A673 (cell line): ENCODE results near the gene MOK. TPM values are rescaled to one million over a fixed set of nuclear protein-coding genes. Genes with fewer than 3 reads are reported as not detected.

Experiments
- BruUV-seq: library from RNA; stranded (reverse); fragments of 400-500 nt; replicated peaks from 2 replicates; lab custom pipeline; 2021; lab: Mats Ljungman, UMichigan
- CTCF ChIA-PET: fragments of 300-600 bp; sonication (Branson Sonifier 250); formaldehyde crosslinking; loops from one replicate; lab custom pipeline; 2022; ENCODE audit warnings: antibody characterized with exemption; lab: Charles Lee
- POLR2A ChIA-PET: fragments of 300-600 bp; sonication (Branson Sonifier 250); formaldehyde crosslinking; loops from one replicate; lab custom pipeline; 2022; ENCODE audit warnings: antibody characterized with exemption; ENCODE audit not compliant: low non-redundant PET; lab: Charles Lee
- DNase-seq: peaks from one replicate; pipeline ENCODE4 v3.0.0-alpha.2; 2015; ENCODE audit warnings: low spot score
- H3K27ac ChIP-seq: fragments of 200-600 bp; sonication (generic); 2 replicates; pipeline ENCODE4 v1.5.1; 2016; ENCODE audit warnings: mixed run types, low read depth, mild to moderate bottlenecking, mixed read lengths, antibody characterized with exemption, low read length; ENCODE audit not compliant: poor library complexity, severe bottlenecking
- H3K27me3 ChIP-seq: fragments of 200-600 bp; sonication (generic); replicated peaks from 2 replicates; pipeline ENCODE4 v1.6.1; 2017; ENCODE audit warnings: mixed run types, low read depth, mild to moderate bottlenecking, mixed read lengths, antibody characterized with exemption, low read length; ENCODE audit not compliant: insufficient read depth, poor library complexity
- H3K36me3 ChIP-seq: fragments of 200-600 bp; sonication (generic); 2 replicates; pipeline ENCODE4 v1.6.1; 2016; ENCODE audit warnings: mixed run types, mild to moderate bottlenecking, mixed read lengths, antibody characterized with exemption, low read length; ENCODE audit not compliant: insufficient read depth, poor library complexity, severe bottlenecking
- H3K4me1 ChIP-seq: fragments of 200-600 bp; sonication (generic); 2 replicates; pipeline ENCODE4 v1.6.1; 2017; ENCODE audit warnings: mixed run types, mild to moderate bottlenecking, mixed read lengths, antibody characterized with exemption, low read length; ENCODE audit not compliant: insufficient read depth, poor library complexity, severe bottlenecking
- H3K4me3 ChIP-seq: fragments of 200-600 bp; sonication (generic); 2 replicates; pipeline ENCODE4 v1.5.1; 2016; ENCODE audit warnings: low read depth, mixed run types, mild to moderate bottlenecking, mixed read lengths, low read length; ENCODE audit not compliant: poor library complexity, severe bottlenecking
- H3K9me3 ChIP-seq: fragments of 200-600 bp; sonication (generic); 2 replicates; pipeline ENCODE4 v1.6.1; 2016; ENCODE audit warnings: mixed run types, low read depth, mild to moderate bottlenecking, mixed read lengths, antibody characterized with exemption, low read length; ENCODE audit not compliant: poor library complexity, severe bottlenecking
- EZH2 ChIP-seq: fragments of 200-600 bp; sonication (generic); IDR thresholded peaks from 2 replicates; pipeline ENCODE4 v1.6.1; 2017; ENCODE audit warnings: borderline replicate concordance, low read depth, mild to moderate bottlenecking, mixed read lengths, antibody characterized with exemption, low read length; ENCODE audit not compliant: poor library complexity, severe bottlenecking
- intact Hi-C: fragments of 100-400 bp; cut with micrococcal nuclease; formaldehyde crosslinking; loops from one replicate; pipeline ENCODE4 v1.10.0; 2022; ENCODE audit not compliant: unreplicated experiment
- total RNA-seq: library from RNA; stranded (reverse); gene quantifications from 2 replicates; pipeline ENCODE4 v1.2.3, GENCODE V29; 2021
- TF ChIP-seq, protein P1 (sequence below): fragments of 300-800, 200-600 bp; sonication (generic); conservative IDR thresholded peaks from 2 replicates; pipeline ENCODE4 v1.5.1; 2017; ENCODE audit warnings: low read depth, mild to moderate bottlenecking, antibody characterized with exemption, low read length, moderate library complexity, mixed read lengths

MOK gene
- total RNA-seq, 1 experiment from 2014 or later, result 27.4 TPM

GRCh38 chr14:102217399-102217798 lies 87.6 kb downstream of the MOK start:
- Histone ChIP-seq H3K27ac (no peak overlapping the region), H3K36me3 (no peaks in the 10 kb centered on the region), H3K4me3 (no peak overlapping the region), H3K4me1 (peaks cover 25% of the 10 kb centered on the region), H3K9me3 (no peaks in the 10 kb centered on the region), H3K27me3 (no peaks in the 10 kb centered on the region)
- CTCF ChIA-PET, result no interaction called here
- TF ChIP-seq EZH2, result no peak
- TF ChIP-seq, protein P1, sequence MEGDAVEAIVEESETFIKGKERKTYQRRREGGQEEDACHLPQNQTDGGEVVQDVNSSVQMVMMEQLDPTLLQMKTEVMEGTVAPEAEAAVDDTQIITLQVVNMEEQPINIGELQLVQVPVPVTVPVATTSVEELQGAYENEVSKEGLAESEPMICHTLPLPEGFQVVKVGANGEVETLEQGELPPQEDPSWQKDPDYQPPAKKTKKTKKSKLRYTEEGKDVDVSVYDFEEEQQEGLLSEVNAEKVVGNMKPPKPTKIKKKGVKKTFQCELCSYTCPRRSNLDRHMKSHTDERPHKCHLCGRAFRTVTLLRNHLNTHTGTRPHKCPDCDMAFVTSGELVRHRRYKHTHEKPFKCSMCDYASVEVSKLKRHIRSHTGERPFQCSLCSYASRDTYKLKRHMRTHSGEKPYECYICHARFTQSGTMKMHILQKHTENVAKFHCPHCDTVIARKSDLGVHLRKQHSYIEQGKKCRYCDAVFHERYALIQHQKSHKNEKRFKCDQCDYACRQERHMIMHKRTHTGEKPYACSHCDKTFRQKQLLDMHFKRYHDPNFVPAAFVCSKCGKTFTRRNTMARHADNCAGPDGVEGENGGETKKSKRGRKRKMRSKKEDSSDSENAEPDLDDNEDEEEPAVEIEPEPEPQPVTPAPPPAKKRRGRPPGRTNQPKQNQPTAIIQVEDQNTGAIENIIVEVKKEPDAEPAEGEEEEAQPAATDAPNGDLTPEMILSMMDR, result no peak
- POLR2A ChIA-PET, result no interaction called here
- BruUV-seq, result no TSS peak
- DNase-seq, result no peak
- intact Hi-C loops, result no loop called here

DNA sequence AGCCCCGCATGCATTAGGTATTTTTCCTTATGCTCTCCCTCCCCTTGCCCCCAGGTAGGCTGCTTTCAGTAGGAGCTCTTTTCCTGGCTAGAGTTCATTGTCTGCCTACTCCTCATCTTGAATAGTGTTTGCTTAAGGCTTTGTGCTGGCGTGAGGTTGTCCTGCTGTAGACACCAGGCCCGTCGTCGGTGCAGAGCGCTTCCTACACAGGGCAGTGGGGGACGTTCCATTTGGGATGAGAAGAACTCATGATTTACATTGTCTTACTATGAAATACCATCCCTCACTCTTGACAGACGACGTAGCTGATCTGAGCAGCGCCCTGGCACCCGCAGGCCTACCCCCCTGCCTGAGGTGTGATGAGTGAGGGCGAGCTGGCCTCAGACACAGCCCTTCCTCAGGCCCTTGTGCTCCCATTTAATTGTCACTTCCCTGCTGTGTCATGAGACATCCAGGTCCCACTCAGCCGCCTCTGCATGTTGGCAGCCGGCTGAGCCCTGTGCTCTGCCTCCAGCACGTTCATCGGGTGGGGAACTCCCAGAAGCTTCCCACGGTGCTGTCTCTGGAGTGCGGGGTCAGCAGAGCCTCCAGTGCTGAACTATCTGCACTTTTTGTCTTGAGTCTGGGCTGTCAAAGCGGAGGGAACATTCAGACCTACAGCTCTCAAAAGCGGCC lies 89.3 kb downstream of the MOK start:
- ChIA-PET POLR2A (no interaction called here), CTCF (interaction anchor here (0.6 kb wide), 1 partner anchor 101 kb away, joined by 3 read pairs; no protein-coding TSS in a partner anchor)
- Histone ChIP-seq H3K4me1 (peaks cover 16% of the 10 kb centered on the region), H3K27me3 (no peaks in the 10 kb centered on the region), H3K4me3 (no peak overlapping the region), H3K27ac (no peak overlapping the region), H3K36me3 (no peaks in the 10 kb centered on the region), H3K9me3 (no peaks in the 10 kb centered on the region)
- peak; percentile 45 for DNase-seq
- intact Hi-C loops, result no loop called here
- no peak for TF ChIP-seq EZH2
- TF ChIP-seq, protein P1, result no peak
- no TSS peak for BruUV-seq

DNA sequence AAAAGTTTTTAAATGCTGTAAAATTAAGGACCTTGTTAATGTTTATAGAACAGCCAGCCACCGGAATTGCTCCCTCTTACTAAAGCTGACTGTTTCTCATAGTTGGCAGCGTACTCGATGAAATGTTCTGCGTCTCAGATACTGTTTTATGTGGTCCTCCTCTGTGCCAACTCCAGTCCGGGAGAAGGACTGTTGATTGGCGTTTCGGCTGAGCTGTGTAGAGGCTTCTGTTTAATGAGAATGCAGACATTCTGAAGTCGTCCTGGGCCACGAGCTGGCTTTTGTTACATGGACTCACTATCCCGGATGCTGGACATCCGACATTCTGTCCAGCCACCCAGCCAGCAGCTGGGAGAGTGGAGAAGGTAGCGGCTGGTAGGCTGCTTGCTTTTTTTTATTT lies 89.9 kb downstream of the MOK start:
- H3K27ac ChIP-seq, result no peak overlapping the region
- H3K9me3 ChIP-seq, result no peaks in the 10 kb centered on the region
- ChIA-PET POLR2A (no interaction called here), CTCF (interaction anchor here (0.6 kb wide), 1 partner anchor 100 kb away, joined by 3 read pairs; no protein-coding TSS in a partner anchor)
- BruUV-seq, result no TSS peak
- H3K4me3 ChIP-seq, result no peak overlapping the region
- TF ChIP-seq, protein P1, result no peak
- no peak for TF ChIP-seq EZH2
- DNase-seq, result no peak
- H3K4me1 ChIP-seq, result peaks cover 16% of the 10 kb centered on the region
- H3K27me3 ChIP-seq, result no peaks in the 10 kb centered on the region
- H3K36me3 ChIP-seq, result no peaks in the 10 kb centered on the region
- intact Hi-C loops, result no loop called here
